Suprapubic skin (tissue), 4 donors: ENCODE measurements around the gene RPS26. TPM values are rescaled to one million over a fixed set of nuclear protein-coding genes. Genes with fewer than 3 reads are reported as not detected.
A peak's percentile ranks its signal among the peaks of the same experiment; 100 is the strongest.

ENCODE experiments used
- DNase-seq, 2 donors: peaks; one replicate each; pipeline ENCODE4 v3.0.0-alpha.2; 2019; ENCODE audit warnings: low spot score in 2 of 2
- H3K27ac ChIP-seq: fragments of 200-600 bp; sonication (generic); one replicate; pipeline ENCODE4 v1.5.1; 2019
- H3K27me3 ChIP-seq: fragments of 200-600 bp; sonication (generic); one replicate; pipeline ENCODE4 v1.5.1; 2019
- H3K36me3 ChIP-seq: fragments of 200-600 bp; sonication (generic); one replicate; pipeline ENCODE4 v1.5.1; 2019
- H3K4me1 ChIP-seq: fragments of 200-600 bp; sonication (generic); one replicate; pipeline ENCODE4 v1.5.1; 2019
- H3K4me3 ChIP-seq: fragments of 200-600 bp; sonication (generic); one replicate; pipeline ENCODE4 v1.5.1; 2019; ENCODE audit warnings: mild to moderate bottlenecking
- H3K9me3 ChIP-seq: fragments of 200-600 bp; sonication (generic); one replicate; pipeline ENCODE4 v1.5.1; 2019
- EP300 ChIP-seq: sonication (generic); formaldehyde crosslinking; IDR thresholded peaks from one replicate; pipeline ENCODE4 v1.6.1; 2017; ENCODE audit warnings: antibody characterized with exemption
- POLR2A ChIP-seq, 2 donors: fragments of 450-650 bp; IDR thresholded peaks; one replicate each; pipeline ENCODE4 v1.6.1; 2017; ENCODE audit warnings: antibody characterized with exemption in 2 of 2, mild to moderate bottlenecking in 2 of 2, moderate library complexity in 2 of 2
- POLR2AphosphoS5 ChIP-seq, 3 donors: sonication (generic); formaldehyde crosslinking; IDR thresholded peaks; one replicate each; pipeline ENCODE4 v1.6.1; 2017; ENCODE audit warnings: antibody characterized with exemption in 3 of 3
- WGBS: methylation state at CpG from one replicate; pipeline ENCODE4 v1.1.5; 2018; 5-methylcytosine and 5-hydroxymethylcytosine counted together
- total RNA-seq, 4 donors: library from RNA; depleted of rRNA; stranded (reverse); fragments of >200 nt; gene quantifications; one replicate each; pipeline ENCODE4 v1.1.0, GENCODE V29; 2016
- TF ChIP-seq, protein P1 (sequence below), 2 donors: fragments of 200-600 bp in 1 of 2; fragments of 450-650 bp in 1 of 2; sonication (generic) in 1 of 2; IDR thresholded peaks; one replicate each; pipeline ENCODE4 v1.5.1; 2016 to 2019; ENCODE audit warnings: antibody characterized with exemption in 2 of 2, mild to moderate bottlenecking in 1 of 2, moderate library complexity in 1 of 2

Gene RPS26
- total RNA-seq, 4 donors from 2014 or later, result 600 to 3,046 (median 910) TPM

DNA sequence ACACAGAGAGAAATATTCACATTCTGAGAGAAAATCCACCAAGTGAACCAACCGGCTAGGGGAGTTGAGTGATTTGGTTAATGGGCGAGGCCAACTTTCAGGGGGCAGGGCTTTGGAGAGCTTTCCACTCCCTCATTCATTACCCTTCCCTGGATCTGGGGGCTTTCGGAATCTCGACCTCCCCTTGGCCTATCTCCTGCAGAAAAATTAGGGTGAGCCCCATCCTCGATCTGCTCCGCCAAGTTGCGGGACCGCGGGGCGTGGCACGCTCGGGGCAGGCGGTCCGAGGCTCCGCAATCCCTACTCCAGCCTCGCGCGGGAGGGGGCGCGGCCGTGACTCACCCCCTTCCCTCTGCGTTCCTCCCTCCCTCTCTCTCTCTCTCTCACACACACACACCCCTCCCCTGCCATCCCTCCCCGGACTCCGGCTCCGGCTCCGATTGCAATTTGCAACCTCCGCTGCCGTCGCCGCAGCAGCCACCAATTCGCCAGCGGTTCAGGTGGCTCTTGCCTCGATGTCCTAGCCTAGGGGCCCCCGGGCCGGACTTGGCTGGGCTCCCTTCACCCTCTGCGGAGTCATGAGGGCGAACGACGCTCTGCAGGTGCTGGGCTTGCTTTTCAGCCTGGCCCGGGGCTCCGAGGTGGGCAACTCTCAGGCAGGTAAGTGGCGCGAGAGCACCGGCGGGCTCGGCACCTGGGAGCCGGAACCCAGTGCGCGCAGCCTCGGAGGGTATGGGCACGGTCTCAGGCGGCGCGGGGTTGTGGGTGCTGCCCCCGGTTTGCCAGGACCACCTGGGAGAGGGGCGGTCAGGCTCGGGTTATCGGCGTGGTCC, 38.2 kb downstream of the RPS26 start, which contains the start of gene ERBB3:
Gene ERBB3 (plus strand): TSS at position 443 of the 833 bp plus-strand sequence. CDS start 136 bp downstream, at position 579.
- peak within 1 kb of the TSS; percentile 95 for H3K27ac ChIP-seq
- peak; percentile 87 to 90 for DNase-seq
- H3K4me3 ChIP-seq, result peak within 1 kb of the TSS; percentile 79
- H3K9me3 ChIP-seq, result no peaks in the 10 kb centered on the region
- peaks cover 31% of the 10 kb centered on the region for H3K4me1 ChIP-seq
- TF ChIP-seq, protein P1, sequence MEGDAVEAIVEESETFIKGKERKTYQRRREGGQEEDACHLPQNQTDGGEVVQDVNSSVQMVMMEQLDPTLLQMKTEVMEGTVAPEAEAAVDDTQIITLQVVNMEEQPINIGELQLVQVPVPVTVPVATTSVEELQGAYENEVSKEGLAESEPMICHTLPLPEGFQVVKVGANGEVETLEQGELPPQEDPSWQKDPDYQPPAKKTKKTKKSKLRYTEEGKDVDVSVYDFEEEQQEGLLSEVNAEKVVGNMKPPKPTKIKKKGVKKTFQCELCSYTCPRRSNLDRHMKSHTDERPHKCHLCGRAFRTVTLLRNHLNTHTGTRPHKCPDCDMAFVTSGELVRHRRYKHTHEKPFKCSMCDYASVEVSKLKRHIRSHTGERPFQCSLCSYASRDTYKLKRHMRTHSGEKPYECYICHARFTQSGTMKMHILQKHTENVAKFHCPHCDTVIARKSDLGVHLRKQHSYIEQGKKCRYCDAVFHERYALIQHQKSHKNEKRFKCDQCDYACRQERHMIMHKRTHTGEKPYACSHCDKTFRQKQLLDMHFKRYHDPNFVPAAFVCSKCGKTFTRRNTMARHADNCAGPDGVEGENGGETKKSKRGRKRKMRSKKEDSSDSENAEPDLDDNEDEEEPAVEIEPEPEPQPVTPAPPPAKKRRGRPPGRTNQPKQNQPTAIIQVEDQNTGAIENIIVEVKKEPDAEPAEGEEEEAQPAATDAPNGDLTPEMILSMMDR (IDR thresholded peaks at IDR 0.05), result peak in 1 of 2 donors; percentile 14
- peak in 2 of 3 donors; percentile 48 to 55 for TF ChIP-seq POLR2AphosphoS5 (IDR thresholded peaks at IDR 0.05)
- TF ChIP-seq EP300, result no peak
- peak in 1 of 2 donors; percentile 44 for TF ChIP-seq POLR2A (IDR thresholded peaks at IDR 0.05)
- peaks cover under 1% of the 10 kb centered on the region for H3K36me3 ChIP-seq
- no peaks in the 10 kb centered on the region for H3K27me3 ChIP-seq
- under 1% methylated on average over 37 of the region's 59 CpGs for WGBS

DNA sequence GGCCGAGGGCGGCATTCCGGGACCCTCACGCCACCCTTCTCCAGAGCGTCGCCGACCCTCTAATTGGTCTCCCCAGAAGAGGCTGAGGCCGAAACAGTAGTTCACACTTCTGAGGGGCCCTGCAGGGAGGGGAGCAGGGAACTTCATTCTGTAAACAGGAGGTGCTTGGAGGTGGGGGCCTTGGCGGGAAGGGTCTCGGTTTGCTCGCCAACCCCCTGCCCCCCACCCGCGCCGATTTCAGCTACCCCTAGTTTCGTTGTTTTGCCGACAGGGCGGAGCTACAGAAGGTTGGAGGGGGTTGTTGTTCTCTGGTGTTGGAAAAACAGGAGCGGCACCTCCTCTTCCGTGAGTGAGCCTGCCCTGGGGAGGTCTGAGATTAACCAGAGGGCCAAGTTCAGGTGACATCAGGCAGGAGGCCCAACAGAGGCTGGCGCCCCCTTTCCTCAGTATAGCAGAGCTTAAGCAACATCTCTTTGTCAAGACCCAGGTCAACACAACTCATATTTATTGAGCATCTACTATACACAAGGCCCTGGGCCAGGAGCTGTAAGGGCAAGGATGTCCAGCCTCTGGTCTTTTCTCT, 38.9 kb downstream of the RPS26 start:
- H3K27ac ChIP-seq, result peak overlapping the region; percentile 95
- peaks cover 4% of the 10 kb centered on the region for H3K36me3 ChIP-seq
- no peak for DNase-seq
- peak overlapping the region; percentile 79 for H3K4me3 ChIP-seq
- WGBS, result 17% methylated on average over 12 of the region's 20 CpGs
- peaks cover 31% of the 10 kb centered on the region for H3K4me1 ChIP-seq
- H3K27me3 ChIP-seq, result no peaks in the 10 kb centered on the region
- H3K9me3 ChIP-seq, result no peaks in the 10 kb centered on the region
- TF ChIP-seq POLR2A (IDR thresholded peaks at IDR 0.05), result no peak
- TF ChIP-seq POLR2AphosphoS5 (IDR thresholded peaks at IDR 0.05), result no peak
- TF ChIP-seq, protein P1 (IDR thresholded peaks at IDR 0.05), result no peak
- no peak for TF ChIP-seq EP300

DNA sequence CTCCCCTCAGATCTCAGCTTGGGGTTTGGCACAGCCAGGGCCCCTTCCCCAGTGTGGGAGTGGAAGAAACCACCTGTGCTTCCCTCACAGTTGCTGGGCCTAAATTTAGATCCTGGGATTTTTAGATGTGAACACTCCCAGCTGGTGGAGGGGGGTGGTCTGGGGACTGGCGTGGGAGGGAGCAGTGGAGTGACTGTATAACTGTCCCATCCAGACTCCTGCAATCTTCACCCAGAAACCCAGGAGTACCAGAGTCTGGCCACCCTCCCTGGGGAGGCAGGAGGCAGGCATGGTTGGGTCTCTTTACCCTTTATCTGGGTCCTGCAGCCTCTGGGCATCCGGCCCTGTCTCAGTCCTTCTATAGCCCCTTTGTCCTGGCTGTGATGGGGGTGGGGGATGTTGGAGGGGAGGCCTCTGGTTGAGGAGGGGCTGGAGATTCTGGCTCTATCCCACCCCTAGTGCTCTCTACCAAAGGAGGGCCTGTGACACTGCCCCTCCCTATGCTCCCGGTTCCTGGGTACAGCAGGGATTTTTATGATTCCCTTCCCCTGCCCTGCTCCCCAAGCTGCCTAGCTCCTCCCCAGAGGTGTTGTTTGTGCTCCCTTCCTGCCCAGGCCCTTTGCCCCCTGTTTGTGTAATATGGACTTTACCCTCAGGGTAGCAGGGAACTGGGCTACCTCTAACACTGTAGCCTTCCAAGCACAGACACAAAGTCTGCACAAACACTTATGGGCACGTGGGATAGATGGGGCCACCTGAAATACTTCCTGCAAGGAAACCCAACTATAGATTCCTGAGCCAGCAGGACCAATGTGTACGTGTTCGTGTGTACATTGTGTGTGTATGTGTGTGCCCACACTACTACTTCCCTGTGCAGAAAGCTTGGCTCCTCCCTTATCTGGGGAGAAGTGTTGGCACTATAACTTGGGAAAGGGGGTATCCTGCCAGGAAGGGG, 40.0 kb downstream of the RPS26 start:
- no peak for DNase-seq
- no peaks in the 10 kb centered on the region for H3K27me3 ChIP-seq
- H3K36me3 ChIP-seq, result peaks cover 4% of the 10 kb centered on the region
- TF ChIP-seq, protein P1 (IDR thresholded peaks at IDR 0.05), result no peak
- TF ChIP-seq POLR2A (IDR thresholded peaks at IDR 0.05) (no peak), POLR2AphosphoS5 (IDR thresholded peaks at IDR 0.05) (no peak), EP300 (no peak)
- peak overlapping the region; percentile 95 for H3K27ac ChIP-seq
- 49% methylated on average over 6 of the region's 6 CpGs for WGBS
- H3K9me3 ChIP-seq, result no peaks in the 10 kb centered on the region
- peaks cover 35% of the 10 kb centered on the region for H3K4me1 ChIP-seq
- H3K4me3 ChIP-seq, result peak overlapping the region; percentile 79

DNA sequence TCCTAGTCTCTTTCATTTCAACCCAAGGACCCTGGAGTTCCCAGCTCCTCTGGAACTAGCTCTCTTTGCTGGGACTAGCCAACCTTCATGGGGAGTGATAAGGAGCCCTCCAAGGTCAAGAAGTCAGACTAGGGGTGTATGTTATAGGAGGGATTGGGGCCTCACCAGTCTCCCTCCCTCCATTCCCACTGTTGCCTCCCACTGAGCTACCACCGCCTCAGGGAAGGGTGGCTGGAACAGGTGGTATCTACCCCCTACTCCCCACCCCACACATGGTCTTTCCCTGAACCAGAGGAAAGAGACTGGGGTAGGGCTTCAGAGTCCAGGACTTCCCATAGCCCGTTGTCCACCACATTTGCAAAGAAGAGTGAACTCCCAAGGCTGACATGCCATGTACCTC, 40.7 kb downstream of the RPS26 start:
- Histone ChIP-seq H3K27me3 (no peaks in the 10 kb centered on the region), H3K4me1 (peaks cover 42% of the 10 kb centered on the region), H3K27ac (peak overlapping the region; percentile 95), H3K4me3 (peak overlapping the region; percentile 79), H3K9me3 (no peaks in the 10 kb centered on the region), H3K36me3 (peaks cover 4% of the 10 kb centered on the region)
- WGBS, result 95% methylated on average over 2 of the region's 2 CpGs
- TF ChIP-seq, protein P1 (IDR thresholded peaks at IDR 0.05), result no peak
- TF ChIP-seq POLR2AphosphoS5 (IDR thresholded peaks at IDR 0.05) (no peak), EP300 (no peak), POLR2A (IDR thresholded peaks at IDR 0.05) (no peak)
- DNase-seq, result no peak
